ENCODE results near the gene TMEM107. TPM values are rescaled to one million over a fixed set of nuclear protein-coding genes. Genes with fewer than 3 reads are reported as not detected.

The TMEM107 gene
- total RNA-seq, 1 donor from 2014 or later, result 14.6 TPM

DNA sequence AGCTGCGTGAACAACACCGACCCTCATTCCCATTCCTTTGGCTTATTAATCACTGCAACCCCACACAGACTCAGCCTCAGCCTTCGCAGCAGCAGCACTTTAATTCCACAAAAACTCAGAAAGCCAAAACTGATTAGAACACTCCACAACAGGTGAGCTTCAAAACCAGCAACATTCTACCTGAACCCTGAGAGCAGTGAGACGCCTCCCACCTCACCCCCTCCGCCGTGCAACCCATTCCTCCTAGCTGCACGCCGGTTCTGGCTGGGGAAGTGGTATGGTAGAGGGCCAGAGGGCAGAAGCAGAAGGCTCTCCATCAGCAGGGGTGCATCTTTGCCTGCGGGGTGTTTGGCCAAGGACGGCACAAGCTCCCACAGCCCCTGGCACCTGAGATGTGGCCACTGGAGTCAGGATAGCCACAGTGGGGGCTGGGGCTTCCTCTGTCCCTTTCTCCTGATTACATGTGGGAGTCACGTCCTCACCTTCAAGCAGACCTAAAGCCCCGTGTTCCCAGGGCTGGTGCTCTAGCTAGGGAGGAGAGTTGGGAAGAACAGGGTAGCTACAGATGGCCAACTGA lies 12.2 kb upstream of the TMEM107 start:
- Mint-ChIP-seq H3K4me1 (ENCODE audit: unreplicated experiment) (peaks cover 20% of the 10 kb centered on the region), H3K9me3 (ENCODE audit: unreplicated experiment) (no peaks in the 10 kb centered on the region), H3K4me3 (ENCODE audit: unreplicated experiment) (no peak overlapping the region), H3K27ac (ENCODE audit: unreplicated experiment) (peak overlapping the region; percentile 48), H3K36me3 (ENCODE audit: low read depth, unreplicated experiment) (peaks cover 4% of the 10 kb centered on the region), H3K27me3 (ENCODE audit: unreplicated experiment) (peaks cover 4% of the 10 kb centered on the region)
- DNase-seq (ENCODE audit: low spot score), result no peak
- TF ChIP-seq, protein P1, sequence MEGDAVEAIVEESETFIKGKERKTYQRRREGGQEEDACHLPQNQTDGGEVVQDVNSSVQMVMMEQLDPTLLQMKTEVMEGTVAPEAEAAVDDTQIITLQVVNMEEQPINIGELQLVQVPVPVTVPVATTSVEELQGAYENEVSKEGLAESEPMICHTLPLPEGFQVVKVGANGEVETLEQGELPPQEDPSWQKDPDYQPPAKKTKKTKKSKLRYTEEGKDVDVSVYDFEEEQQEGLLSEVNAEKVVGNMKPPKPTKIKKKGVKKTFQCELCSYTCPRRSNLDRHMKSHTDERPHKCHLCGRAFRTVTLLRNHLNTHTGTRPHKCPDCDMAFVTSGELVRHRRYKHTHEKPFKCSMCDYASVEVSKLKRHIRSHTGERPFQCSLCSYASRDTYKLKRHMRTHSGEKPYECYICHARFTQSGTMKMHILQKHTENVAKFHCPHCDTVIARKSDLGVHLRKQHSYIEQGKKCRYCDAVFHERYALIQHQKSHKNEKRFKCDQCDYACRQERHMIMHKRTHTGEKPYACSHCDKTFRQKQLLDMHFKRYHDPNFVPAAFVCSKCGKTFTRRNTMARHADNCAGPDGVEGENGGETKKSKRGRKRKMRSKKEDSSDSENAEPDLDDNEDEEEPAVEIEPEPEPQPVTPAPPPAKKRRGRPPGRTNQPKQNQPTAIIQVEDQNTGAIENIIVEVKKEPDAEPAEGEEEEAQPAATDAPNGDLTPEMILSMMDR (IDR thresholded peaks at IDR 0.05; ENCODE audit: unreplicated experiment), result no peak

DNA sequence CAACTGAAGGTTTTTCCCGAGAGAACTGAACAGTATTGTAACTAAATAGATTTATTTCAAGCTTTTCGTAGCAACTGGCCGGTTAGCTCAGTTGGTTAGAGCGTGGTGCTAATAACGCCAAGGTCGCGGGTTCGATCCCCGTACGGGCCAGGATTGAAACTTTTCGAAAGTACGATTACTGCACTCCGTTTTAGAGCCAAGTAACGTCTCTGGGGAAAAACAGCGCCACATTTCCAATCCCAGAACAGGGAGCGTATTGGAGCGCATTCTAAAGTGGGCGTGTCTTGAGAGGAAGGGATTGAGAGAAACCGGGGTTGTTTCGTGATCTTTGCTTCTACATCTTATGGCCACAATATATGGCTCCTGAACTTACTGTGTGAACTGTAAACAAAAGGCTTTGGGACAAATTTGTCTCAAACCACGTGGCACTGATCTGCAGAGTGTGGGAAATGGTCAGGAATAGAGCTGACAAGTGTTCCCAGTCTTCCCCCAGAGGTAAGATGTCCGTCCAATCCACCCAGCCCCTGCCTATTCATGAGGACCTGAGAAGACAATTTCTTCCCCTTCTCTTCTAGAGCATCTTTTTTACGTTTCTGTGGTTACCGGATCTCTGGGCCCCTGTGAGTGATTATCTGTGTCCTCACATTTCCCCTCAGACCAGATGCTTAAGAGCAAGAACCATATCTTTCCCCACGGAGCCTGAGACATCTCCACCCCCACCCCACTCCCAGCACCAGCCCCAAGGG lies 11.5 kb upstream of the TMEM107 start:
- peak; percentile 90 for DNase-seq (ENCODE audit: low spot score)
- TF ChIP-seq, protein P1 (IDR thresholded peaks at IDR 0.05; ENCODE audit: unreplicated experiment), result no peak
- Mint-ChIP-seq H3K27me3 (ENCODE audit: unreplicated experiment) (peaks cover 4% of the 10 kb centered on the region), H3K4me1 (ENCODE audit: unreplicated experiment) (peaks cover 20% of the 10 kb centered on the region), H3K4me3 (ENCODE audit: unreplicated experiment) (no peak overlapping the region), H3K27ac (ENCODE audit: unreplicated experiment) (no peak overlapping the region), H3K36me3 (ENCODE audit: low read depth, unreplicated experiment) (peaks cover 4% of the 10 kb centered on the region), H3K9me3 (ENCODE audit: unreplicated experiment) (no peaks in the 10 kb centered on the region)

DNA sequence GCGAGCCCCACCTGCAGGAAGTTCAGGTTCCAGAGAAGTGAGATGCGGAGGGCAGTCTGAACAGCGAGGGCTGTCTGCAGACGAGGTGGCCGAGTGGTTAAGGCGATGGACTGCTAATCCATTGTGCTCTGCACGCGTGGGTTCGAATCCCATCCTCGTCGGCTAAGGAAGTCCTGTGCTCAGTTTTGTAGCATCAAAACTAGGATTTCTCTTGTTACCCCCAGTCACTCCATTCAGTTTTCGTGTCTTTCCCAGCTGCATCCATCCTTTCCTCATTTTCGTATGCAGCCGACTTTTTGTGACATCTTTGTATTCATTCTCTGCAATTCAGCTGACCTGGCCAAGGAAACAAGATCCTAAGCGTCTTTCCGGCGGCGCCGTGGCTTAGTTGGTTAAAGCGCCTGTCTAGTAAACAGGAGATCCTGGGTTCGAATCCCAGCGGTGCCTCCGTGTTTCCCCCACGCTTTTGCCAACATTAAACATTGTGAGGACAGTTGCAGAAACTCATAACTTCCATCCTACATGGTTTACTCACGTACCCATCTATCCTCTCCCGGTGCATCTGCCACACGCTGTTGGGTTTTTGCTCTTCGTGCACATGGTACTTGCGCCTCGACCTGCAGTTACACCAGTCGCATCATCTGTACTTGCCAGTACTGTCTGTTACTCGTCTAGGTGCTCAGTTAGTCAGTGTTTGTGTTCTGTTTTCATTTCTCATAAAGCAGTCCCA lies 10.8 kb upstream of the TMEM107 start:
- no peaks in the 10 kb centered on the region for H3K9me3 Mint-ChIP-seq (ENCODE audit: unreplicated experiment)
- H3K36me3 Mint-ChIP-seq (ENCODE audit: low read depth, unreplicated experiment), result peaks cover 4% of the 10 kb centered on the region
- H3K4me1 Mint-ChIP-seq (ENCODE audit: unreplicated experiment), result peaks cover 20% of the 10 kb centered on the region
- DNase-seq (ENCODE audit: low spot score), result peak; percentile 93
- no peak overlapping the region for H3K27ac Mint-ChIP-seq (ENCODE audit: unreplicated experiment)
- H3K27me3 Mint-ChIP-seq (ENCODE audit: unreplicated experiment), result peaks cover 4% of the 10 kb centered on the region
- no peak overlapping the region for H3K4me3 Mint-ChIP-seq (ENCODE audit: unreplicated experiment)
- TF ChIP-seq, protein P1 (IDR thresholded peaks at IDR 0.05; ENCODE audit: unreplicated experiment), result no peak

DNA sequence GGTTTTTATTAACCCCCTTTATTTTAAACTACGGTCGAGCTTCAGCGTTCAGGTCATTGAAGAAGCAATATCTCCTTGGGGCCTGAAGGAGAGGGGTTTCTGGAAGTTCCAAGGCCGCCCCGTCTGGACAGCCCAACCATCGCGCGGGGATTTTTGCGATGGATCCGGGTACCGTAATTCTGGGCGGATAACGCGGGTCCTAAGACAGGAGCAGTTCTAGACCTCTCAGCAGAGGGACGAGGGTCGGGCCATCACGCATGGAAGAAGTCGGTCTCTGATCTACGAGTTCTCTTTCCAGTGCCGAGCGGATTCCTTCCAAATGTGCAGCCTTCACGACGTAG lies 10.2 kb upstream of the TMEM107 start:
- H3K9me3 Mint-ChIP-seq (ENCODE audit: unreplicated experiment), result no peaks in the 10 kb centered on the region
- TF ChIP-seq, protein P1 (IDR thresholded peaks at IDR 0.05; ENCODE audit: unreplicated experiment), result no peak
- no peak overlapping the region for H3K4me3 Mint-ChIP-seq (ENCODE audit: unreplicated experiment)
- no peak for DNase-seq (ENCODE audit: low spot score)
- peaks cover 20% of the 10 kb centered on the region for H3K4me1 Mint-ChIP-seq (ENCODE audit: unreplicated experiment)
- peaks cover 4% of the 10 kb centered on the region for H3K27me3 Mint-ChIP-seq (ENCODE audit: unreplicated experiment)
- H3K36me3 Mint-ChIP-seq (ENCODE audit: low read depth, unreplicated experiment), result peaks cover 4% of the 10 kb centered on the region
- H3K27ac Mint-ChIP-seq (ENCODE audit: unreplicated experiment), result no peak overlapping the region
